H1 (cell line): ENCODE results near the gene PKD1. TPM values are rescaled to one million over a fixed set of nuclear protein-coding genes. Genes with fewer than 3 reads are reported as not detected.

ENCODE experiments used
- CTCF ChIA-PET: fragments of 300-600 bp; sonication (Branson Sonifier 250); formaldehyde crosslinking; loops from one replicate; lab custom pipeline; 2021; ENCODE audit not compliant: partially characterized antibody; lab: Charles Lee
- POLR2A ChIA-PET: fragments of 300-600 bp; sonication (Branson Sonifier 250); formaldehyde crosslinking; loops from one replicate; lab custom pipeline; 2021; ENCODE audit warnings: inconsistent platforms; ENCODE audit not compliant: partially characterized antibody; lab: Charles Lee
- DNase-seq, 2 experiments: peaks; one replicate each; pipeline versions ENCODE4 v3.0.0 to v3.0.0-alpha.2; 2010 to 2022; ENCODE audit warnings: low spot score in 2 of 2, low read depth in 1 of 2, mixed read lengths in 1 of 2
- FAIRE-seq: peaks from 2 replicates; lab custom pipeline; 2011; peaks lifted over from hg19 to GRCh38; lab: Jason Lieb, UNC
- H2AFZ ChIP-seq: 2 replicates; pipeline ENCODE4 v1.8.1; 2012; ENCODE audit warnings: low read length, inconsistent platforms
- H2AK5ac ChIP-seq: 2 replicates; pipeline ENCODE4 v1.6.1; 2013; ENCODE audit warnings: low read depth, low read length
- H2BK120ac ChIP-seq: replicated peaks from 2 replicates; pipeline ENCODE3; 2013; ENCODE audit warnings: low read depth, low read length, inconsistent platforms
- H2BK12ac ChIP-seq: 2 replicates; pipeline ENCODE4 v1.6.1; 2013; ENCODE audit warnings: low read depth, low read length
- H2BK15ac ChIP-seq: 2 replicates; pipeline ENCODE4 v1.6.1; 2013; ENCODE audit warnings: low read length
- H2BK20ac ChIP-seq: 2 replicates; pipeline ENCODE4 v1.6.1; 2013; ENCODE audit warnings: low read length
- H2BK5ac ChIP-seq: 2 replicates; pipeline ENCODE4 v1.6.1; 2013; ENCODE audit warnings: low read depth, low read length
- H3K14ac ChIP-seq: 2 replicates; pipeline ENCODE4 v1.6.1; 2013; ENCODE audit warnings: inconsistent platforms; ENCODE audit not compliant: insufficient read length
- H3K18ac ChIP-seq: 2 replicates; pipeline ENCODE4 v1.6.1; 2013; ENCODE audit warnings: low read length; ENCODE audit errors: extremely low read depth
- H3K23ac ChIP-seq: 2 replicates; pipeline ENCODE4 v1.6.1; 2013; ENCODE audit warnings: inconsistent platforms; ENCODE audit not compliant: insufficient read length
- H3K23me2 ChIP-seq: 2 replicates; pipeline ENCODE4 v1.6.1; 2013; ENCODE audit warnings: low read depth, low read length
- H3K27ac ChIP-seq: 2 replicates; pipeline ENCODE4 v1.6.1; 2011; ENCODE audit warnings: low read depth, low read length, inconsistent platforms
- H3K27me3 ChIP-seq, 4 experiments: replicated peaks in 1 of 4; 1 replicate in 1 of 4; 2 replicates in 3 of 4; pipeline versions ENCODE4 v1.6.1 to v1.8.1; 2011 to 2013; ENCODE audit warnings: low read length in 3 of 4, mild to moderate bottlenecking in 3 of 4, inconsistent platforms in 2 of 4, mixed read lengths in 2 of 4, moderate library complexity in 1 of 4; ENCODE audit not compliant: control insufficient read depth in 3 of 4, insufficient read depth in 3 of 4; ENCODE audit errors: extremely low read depth in 1 of 4
- H3K36me3 ChIP-seq, 4 experiments: 2 replicates each; pipeline versions ENCODE4 v1.6.1 to v1.8.1; 2011 to 2013; ENCODE audit warnings: mild to moderate bottlenecking in 4 of 4, low read length in 3 of 4, moderate library complexity in 2 of 4, control low read depth in 1 of 4, inconsistent platforms in 1 of 4; ENCODE audit not compliant: insufficient read depth in 4 of 4, control insufficient read depth in 2 of 4
- H3K4ac ChIP-seq: replicated peaks from 2 replicates; pipeline ENCODE3; 2013; ENCODE audit warnings: low read length, low read depth, mixed read lengths, inconsistent platforms; ENCODE audit not compliant: insufficient read length
- H3K4me1 ChIP-seq, 4 experiments: replicated peaks in 1 of 4; 1 replicate in 1 of 4; 2 replicates in 3 of 4; pipeline versions ENCODE4 v1.6.1 to v1.8.1; 2011 to 2013; ENCODE audit warnings: low read length in 3 of 4, inconsistent platforms in 2 of 4, mixed read lengths in 1 of 4; ENCODE audit not compliant: insufficient read depth in 4 of 4, control insufficient read depth in 3 of 4
- H3K4me2 ChIP-seq, 2 experiments: 2 replicates each; pipeline versions ENCODE4 v1.6.1 to v1.8.1; 2011 to 2013; ENCODE audit warnings: low read depth in 2 of 2, low read length in 2 of 2, control low read depth in 1 of 2, inconsistent platforms in 1 of 2, mild to moderate bottlenecking in 1 of 2; ENCODE audit not compliant: insufficient read depth in 1 of 2
- H3K4me3 ChIP-seq, 4 experiments: fragments of 200-600, 300-600 bp in 1 of 4; sonication (generic), shearing (Covaris generic), sonication (Bioruptor Twin) in 1 of 4; 2 replicates each; pipeline versions ENCODE4 v1.5.1 to v1.8.1; 2011 to 2016; ENCODE audit warnings: low read length in 4 of 4, low read depth in 3 of 4, control low read depth in 2 of 4, inconsistent platforms in 2 of 4, mild to moderate bottlenecking in 2 of 4, mixed read lengths in 1 of 4, moderate library complexity in 1 of 4; ENCODE audit not compliant: insufficient read depth in 2 of 4; ENCODE audit errors: extremely low read depth in 1 of 4
- H3K56ac ChIP-seq: replicated peaks from 2 replicates; pipeline ENCODE3; 2013; ENCODE audit warnings: low read depth, mild to moderate bottlenecking, mixed read lengths, low read length, inconsistent platforms; ENCODE audit not compliant: insufficient read length
- H3K79me1 ChIP-seq: 2 replicates; pipeline ENCODE4 v1.6.1; 2013; ENCODE audit warnings: low read depth, low read length, control low read depth
- H3K79me2 ChIP-seq, 2 experiments: 2 replicates each; pipeline versions ENCODE4 v1.6.1 to v1.8.1; 2012 to 2013; ENCODE audit warnings: low read length in 2 of 2, mild to moderate bottlenecking in 2 of 2, inconsistent platforms in 1 of 2; ENCODE audit not compliant: insufficient read depth in 2 of 2, control insufficient read depth in 1 of 2
- H3K9ac ChIP-seq, 4 experiments: replicated peaks in 1 of 4; 1 replicate in 1 of 4; 2 replicates in 3 of 4; pipeline versions ENCODE4 v1.6.1 to v1.8.1; 2011 to 2013; ENCODE audit warnings: low read depth in 3 of 4, low read length in 3 of 4, control low read depth in 2 of 4, mild to moderate bottlenecking in 2 of 4, moderate library complexity in 2 of 4, inconsistent platforms in 1 of 4; ENCODE audit errors: extremely low read depth in 1 of 4
- H3K9me3 ChIP-seq, 2 experiments: 2 replicates each; pipeline versions ENCODE4 v1.6.1 to v1.8.1; 2012 to 2013; ENCODE audit warnings: mild to moderate bottlenecking in 2 of 2, moderate library complexity in 2 of 2, control low read depth in 1 of 2, inconsistent platforms in 1 of 2, low read depth in 1 of 2, low read length in 1 of 2, mixed read lengths in 1 of 2; ENCODE audit not compliant: insufficient read depth in 2 of 2
- H4K20me1 ChIP-seq, 2 experiments: replicated peaks in 1 of 2; 2 replicates each; pipeline versions ENCODE3 to v1.8.1; 2011 to 2013; ENCODE audit warnings: inconsistent platforms in 2 of 2, low read length in 2 of 2, mild to moderate bottlenecking in 1 of 2; ENCODE audit not compliant: insufficient read depth in 2 of 2, control insufficient read depth in 1 of 2
- H4K5ac ChIP-seq: 2 replicates; pipeline ENCODE4 v1.6.1; 2013; ENCODE audit warnings: low read length, low read depth, mixed read lengths, inconsistent platforms; ENCODE audit not compliant: insufficient read length
- H4K8ac ChIP-seq: 2 replicates; pipeline ENCODE4 v1.8.0; 2013; ENCODE audit warnings: mild to moderate bottlenecking, moderate library complexity, low read length, inconsistent platforms; ENCODE audit not compliant: insufficient read depth; ENCODE audit errors: extremely low read depth
- H4K91ac ChIP-seq: replicated peaks from 2 replicates; pipeline ENCODE3; 2013; ENCODE audit warnings: low read length, mixed read lengths, inconsistent platforms; ENCODE audit not compliant: insufficient read length
- BRCA1 ChIP-seq: IDR thresholded peaks from 2 replicates; pipeline ENCODE4 v1.6.1; 2012; ENCODE audit warnings: low read depth, low read length, improper control_type of control experiment
- POLR2A ChIP-seq, 2 experiments: IDR thresholded peaks; 1 replicate in 1 of 2; 2 replicates in 1 of 2; pipeline ENCODE4 v1.6.1; 2011; ENCODE audit warnings: low read depth in 2 of 2, low read length in 2 of 2, mild to moderate bottlenecking in 2 of 2; ENCODE audit errors: control extremely low read depth in 1 of 2
- SP4 ChIP-seq: IDR thresholded peaks from 2 replicates; pipeline ENCODE4 v1.6.1; 2012; ENCODE audit warnings: low read length, inconsistent platforms
- WGBS, 2 experiments: shearing (Covaris generic) in 1 of 2; methylation state at CpG; one replicate each; pipeline versions ENCODE4 v1.1.6 to v1.1.7; 2013 to 2015; ENCODE audit warnings: low lambda C conversion rate in 2 of 2, mixed read lengths in 2 of 2, inconsistent platforms in 1 of 2, low coverage in 1 of 2, missing lambda C conversion rate in 1 of 2; ENCODE audit not compliant: insufficient replicate concordance in 2 of 2, insufficient coverage in 1 of 2, insufficient read length in 1 of 2; ENCODE audit errors: extremely low coverage in 1 of 2, missing lambda C conversion rate in 1 of 2; 5-methylcytosine and 5-hydroxymethylcytosine counted together
- polyA plus RNA-seq, 7 experiments: library from polyadenylated mRNA; depleted of rRNA in 3 of 7; stranded (reverse) in 5 of 7; unstranded in 2 of 7; fragments of >200 nt in 5 of 7; fragments of 200-250 nt in 2 of 7; gene quantifications; 1 replicate in 5 of 7; 2 replicates in 1 of 7; 4 replicates in 1 of 7; pipeline versions ENCODE4 v1.2.1 to v1.2.3, GENCODE V29; 2011 to 2013; ENCODE audit warnings: missing spikeins in 2 of 7, mixed read lengths in 2 of 7
- total RNA-seq: library from RNA; stranded (reverse); fragmentation: NEBNext Ultra II Directional; extraction: Animal tissue kit (Norgen Biotek cat#: 25700); gene quantifications from 2 replicates; pipeline ENCODE4 v1.2.1, GENCODE V29; 2021
- TF ChIP-seq, protein P1 (sequence below): IDR thresholded peaks from 2 replicates; pipeline ENCODE4 v1.6.1; 2012; ENCODE audit warnings: inconsistent platforms

PKD1 gene
- total and polyA plus RNA-seq, 2 of the 8 experiments (the other 6 are each of a cell fraction or from before 2014, with no cell fraction given) = 40.6 to 52.7 TPM

DNA sequence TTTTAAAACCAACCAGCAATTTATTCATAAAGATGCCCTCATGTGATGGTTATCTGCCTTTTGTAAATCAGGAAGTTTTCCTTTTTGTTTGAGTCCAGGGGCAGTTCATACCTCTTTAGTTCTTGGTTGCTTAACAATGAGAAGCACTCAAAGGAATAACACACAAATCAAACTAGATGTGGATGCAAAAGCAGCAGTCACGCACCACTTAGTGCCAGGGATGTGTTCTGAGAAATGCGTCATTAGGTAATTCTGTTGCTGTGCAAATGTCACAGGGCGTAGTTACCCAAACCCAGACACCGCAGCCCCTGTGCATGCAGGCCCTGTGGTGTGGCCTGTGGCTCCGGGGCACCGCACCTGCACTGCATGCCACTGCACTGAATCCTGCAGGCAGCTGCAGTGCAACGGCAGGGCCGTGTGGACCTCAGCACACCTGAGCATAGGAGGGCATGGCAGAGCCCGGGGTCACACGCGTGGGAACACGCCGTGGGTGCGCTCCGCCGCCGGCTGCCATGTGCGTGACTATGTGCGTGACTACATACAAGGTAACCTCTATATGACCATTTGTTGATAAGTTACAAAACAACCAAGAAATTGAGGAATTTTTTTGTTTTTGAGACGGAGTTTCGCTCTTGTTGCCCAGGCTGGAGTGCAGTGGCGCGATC is 39.6 kb downstream of the PKD1 start:
- Histone ChIP-seq H3K4me3 (no peak overlapping the region), H3K23ac (no peak overlapping the region), H3K9ac (no peak overlapping the region), H3K23me2 (peaks cover 4% of the 10 kb centered on the region; the same call in 1 of the 2 replicates), H3K79me2 (no peaks in the 10 kb centered on the region), H2BK15ac (no peak overlapping the region), H2BK12ac (no peak overlapping the region), H2BK20ac (no peak overlapping the region), H4K20me1 (peaks cover 5 to 14% of the 10 kb centered on the region in 2 experiments), H2BK120ac (no peak overlapping the region), H3K9me3 (no peaks in the 10 kb centered on the region), H3K4me2 (no peak overlapping the region), H3K18ac (no peak overlapping the region), H2BK5ac (no peak overlapping the region), H3K4me1 (peaks cover 0 to 7% (median 4%) of the 10 kb centered on the region in 4 experiments; a peak in 4 of 7 replicates), H4K8ac (no peak overlapping the region), H3K27ac (no peak overlapping the region), H4K91ac (no peak overlapping the region), H2AK5ac (no peak overlapping the region), H2AFZ (no peak overlapping the region), H3K4ac (no peak overlapping the region), H4K5ac (no peak overlapping the region), H3K14ac (no peak overlapping the region), H3K79me1 (no peaks in the 10 kb centered on the region), H3K36me3 (peaks cover 0 to 10% (median 2%) of the 10 kb centered on the region in 4 experiments; a peak in 4 of 8 replicates), H3K27me3 (no peaks in the 10 kb centered on the region), H3K56ac (no peak overlapping the region)
- 95% methylated on average over 23 of the region's 23 CpGs; no CpG with 5 or more reads in 1 of the 2 experiments for WGBS, 2 experiments
- FAIRE-seq (no peak), DNase-seq (no peak)
- TF ChIP-seq POLR2A (IDR thresholded peaks at IDR 0.05; ENCODE audit: control extremely low read depth in 1 of 2, low read depth in 2 of 2, low read length in 2 of 2) (no peak), SP4 (no peak), BRCA1 (no peak)
- TF ChIP-seq, protein P1, sequence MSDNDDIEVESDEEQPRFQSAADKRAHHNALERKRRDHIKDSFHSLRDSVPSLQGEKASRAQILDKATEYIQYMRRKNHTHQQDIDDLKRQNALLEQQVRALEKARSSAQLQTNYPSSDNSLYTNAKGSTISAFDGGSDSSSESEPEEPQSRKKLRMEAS = no peak
- POLR2A ChIA-PET = no interaction called here
- CTCF ChIA-PET = interaction anchor here (1.1 to 1.6 kb wide), 2 partner anchors 44 to 73 kb away, joined by 3 to 5 read pairs; no protein-coding TSS in a partner anchor
